Loucy (cell line): ENCODE results near the gene APOBEC3F.

Experiments used
- H2AFZ ChIP-seq: fragments of 200-600 bp; sonication (generic); 2 replicates; pipeline ENCODE4 v1.6.0; 2016; ENCODE audit warnings: antibody characterized with exemption, mild to moderate bottlenecking, low read length, moderate library complexity
- H3F3A ChIP-seq: fragments of 200-600 bp; 2 replicates; pipeline ENCODE4 v1.6.0; 2016; ENCODE audit warnings: antibody characterized with exemption, low read depth, mild to moderate bottlenecking
- H3K27me3 ChIP-seq: fragments of 200-600 bp; sonication (generic); 2 replicates; pipeline ENCODE4 v1.6.1; 2014; ENCODE audit warnings: low read length, mild to moderate bottlenecking; ENCODE audit not compliant: insufficient read depth, poor library complexity, severe bottlenecking
- H3K36me3 ChIP-seq: fragments of 200-600 bp; sonication (generic); 2 replicates; pipeline ENCODE4 v1.6.1; 2016; ENCODE audit warnings: low read length; ENCODE audit not compliant: insufficient read depth
- H3K4me1 ChIP-seq: fragments of 200-600 bp; sonication (generic); 2 replicates; pipeline ENCODE4 v1.5.1; 2014; ENCODE audit warnings: low read length, mild to moderate bottlenecking; ENCODE audit not compliant: insufficient read depth, poor library complexity, severe bottlenecking
- H3K4me2 ChIP-seq: fragments of 200-600 bp; sonication (generic); 2 replicates; pipeline ENCODE4 v1.6.0; 2014; ENCODE audit warnings: antibody characterized with exemption, low read length, low read depth, mild to moderate bottlenecking; ENCODE audit not compliant: poor library complexity, severe bottlenecking
- H3K4me3 ChIP-seq: fragments of 200-600 bp; sonication (generic); 2 replicates; pipeline ENCODE4 v1.5.1; 2014; ENCODE audit warnings: low read length, mild to moderate bottlenecking, mixed read lengths; ENCODE audit not compliant: poor library complexity, severe bottlenecking
- H3K79me2 ChIP-seq: fragments of 200-600 bp; sonication (generic); 2 replicates; pipeline ENCODE4 v1.6.1; 2014; ENCODE audit warnings: low read length; ENCODE audit not compliant: insufficient read depth
- H3K9ac ChIP-seq: fragments of 200-600 bp; sonication (generic); 2 replicates; pipeline ENCODE4 v1.6.0; 2014; ENCODE audit warnings: mild to moderate bottlenecking, low read depth, low read length, moderate library complexity; ENCODE audit not compliant: poor library complexity, severe bottlenecking
- H3K9me2 ChIP-seq: fragments of 200-600 bp; sonication (generic); replicated peaks from 2 replicates; pipeline ENCODE4 v1.6.1; 2016; ENCODE audit warnings: low read depth, low read length, mixed read lengths
- H3K9me3 ChIP-seq: fragments of 200-600 bp; sonication (generic); 2 replicates; pipeline ENCODE4 v1.6.1; 2014; ENCODE audit warnings: mild to moderate bottlenecking, antibody characterized with exemption, low read length, low read depth; ENCODE audit not compliant: insufficient read depth
- H4K20me1 ChIP-seq: fragments of 200-600 bp; sonication (generic); 2 replicates; pipeline ENCODE4 v1.6.0; 2014; ENCODE audit warnings: antibody characterized with exemption, low read length, mild to moderate bottlenecking; ENCODE audit not compliant: insufficient read depth, poor library complexity, severe bottlenecking
- CTCF ChIP-seq: fragments of 200-600 bp; sonication (generic); conservative IDR thresholded peaks from 2 replicates; pipeline ENCODE4 v1.5.1; 2014; ENCODE audit warnings: mild to moderate bottlenecking, antibody characterized with exemption, low read length
- EZH2phosphoT487 ChIP-seq: fragments of 200-600 bp; IDR thresholded peaks from 2 replicates; pipeline ENCODE4 v1.6.1; 2018; ENCODE audit warnings: antibody characterized with exemption, mild to moderate bottlenecking, moderate library complexity, borderline replicate concordance

Gene APOBEC3F

GRCh38 chr22:39103431-39103830 lies 62.8 kb downstream of the APOBEC3F start:
- Histone ChIP-seq H3K27me3 (no peaks in the 10 kb centered on the region), H3K36me3 (no peaks in the 10 kb centered on the region), H3K9me3 (no peaks in the 10 kb centered on the region), H3K9ac (no peak overlapping the region), H3K4me3 (no peak overlapping the region), H3F3A (no peaks in the 10 kb centered on the region), H3K79me2 (no peaks in the 10 kb centered on the region), H3K4me2 (no peak overlapping the region), H3K4me1 (peaks cover 18% of the 10 kb centered on the region), H3K9me2 (no peaks in the 10 kb centered on the region), H4K20me1 (no peaks in the 10 kb centered on the region), H2AFZ (no peak overlapping the region)
- TF ChIP-seq CTCF: no peak
- TF ChIP-seq EZH2phosphoT487: no peak
